H54 (cell line): ENCODE measurements around the gene OMA1.
"Not testable (repeated sequence)": the region's sequence is repeated elsewhere in the genome, so short reads cannot be mapped to it uniquely, and the experiment has no call there.

Source experiments
- DNase-seq: peaks from one replicate; pipeline ENCODE4 v3.0.0; 2011; ENCODE audit warnings: low spot score, mixed read lengths; ENCODE audit not compliant: insufficient read length
- FAIRE-seq: peaks from 3 replicates; lab custom pipeline; 2011; peaks lifted over from hg19 to GRCh38; lab: Jason Lieb, UNC
- POLR2A ChIP-seq: IDR thresholded peaks from 2 replicates; pipeline ENCODE4 v1.6.1; 2011; ENCODE audit warnings: low read depth, mild to moderate bottlenecking, low read length

Gene OMA1

GRCh38 chr1:58561633-58562032 is 15.1 kb upstream of the OMA1 start:
- FAIRE-seq (no peak), DNase-seq (no peak)
- no peak for TF ChIP-seq POLR2A

GRCh38 chr1:58555393-58555792 is 8.9 kb upstream of the OMA1 start:
- TF ChIP-seq POLR2A: no peak
- no peak for DNase-seq
- no peak for FAIRE-seq

GRCh38 chr1:58551186-58552140 is 4.9 kb upstream of the OMA1 start:
- no peak for TF ChIP-seq POLR2A
- no peak for DNase-seq
- FAIRE-seq: no peak

GRCh38 chr1:58549291-58549690 is 2.8 kb upstream of the OMA1 start:
- not testable (repeated sequence) for FAIRE-seq, DNase-seq

GRCh38 chr1:58548371-58548770 is 1.8 kb upstream of the OMA1 start:
- FAIRE-seq (no peak), DNase-seq (no peak)
- no peak for TF ChIP-seq POLR2A

GRCh38 chr1:58545591-58546519 is 671 bp downstream of the OMA1 start:
- DNase-seq (peak; percentile 51), FAIRE-seq (peak; percentile 87)
- no peak for TF ChIP-seq POLR2A

GRCh38 chr1:58543260-58543659 is 3.3 kb downstream of the OMA1 start:
- TF ChIP-seq POLR2A: no peak
- DNase-seq: no peak
- no peak for FAIRE-seq

- DNase-seq: no peak
- TF ChIP-seq POLR2A: no peak
- FAIRE-seq: no peak
These were observed 7.0 kb downstream of the OMA1 start for GRCh38 chr1:58539553-58539952.

GRCh38 chr1:58538821-58539220 is 7.7 kb downstream of the OMA1 start:
- no peak for DNase-seq
- no peak for FAIRE-seq
- TF ChIP-seq POLR2A: no peak

GRCh38 chr1:58531842-58532241 is 14.7 kb downstream of the OMA1 start:
- not testable (repeated sequence) for DNase-seq, FAIRE-seq

- DNase-seq: no peak
- no peak for FAIRE-seq
- no peak for TF ChIP-seq POLR2A
These were observed 17.2 kb downstream of the OMA1 start for GRCh38 chr1:58529284-58529683.

GRCh38 chr1:58528518-58528917 is 18.0 kb downstream of the OMA1 start:
- DNase-seq (no peak), FAIRE-seq (peak; percentile 90)
- no peak for TF ChIP-seq POLR2A

- peak; percentile 20 for FAIRE-seq
- no peak for TF ChIP-seq POLR2A
- DNase-seq: no peak
These were observed 22.1 kb downstream of the OMA1 start for GRCh38 chr1:58524353-58524945.
